ENCODE results near the gene PRND.
"Not testable (repeated sequence)": the region's sequence is repeated elsewhere in the genome, so short reads cannot be mapped to it uniquely, and the experiment has no call there.

The PRND gene

GRCh38 chr20:4703281-4703676, 18.4 kb upstream of the PRND start:
- Histone ChIP-seq H4K91ac (ENCODE audit: low read depth, low read length, poor library complexity) (no peak overlapping the region), H3K23ac (ENCODE audit: low read depth, low read length, poor library complexity) (no peak overlapping the region), H2AK5ac (ENCODE audit: low read depth, low read length) (no peak overlapping the region), H3K4me2 (ENCODE audit: insufficient read depth, low read length, poor library complexity, severe bottlenecking) (no peak overlapping the region), H2AFZ (ENCODE audit: low read length) (no peak overlapping the region), H4K8ac (ENCODE audit: low read depth, low read length) (no peak overlapping the region), H3K9ac (ENCODE audit: low read depth, low read length, poor library complexity) (no peak overlapping the region), H3K9me3 (replicated peaks in 1 of 2; ENCODE audit: control insufficient read depth in 2 of 2, insufficient read depth in 1 of 2, low read depth in 1 of 2, low read length in 2 of 2) (no peaks in the 10 kb centered on the region), H3K27me3 (ENCODE audit: control insufficient read depth in 3 of 3, insufficient read depth in 3 of 3, low read depth in 1 of 3, low read length in 3 of 3) (no peaks in the 10 kb centered on the region), H2BK12ac (ENCODE audit: low read length) (no peak overlapping the region), H2BK5ac (ENCODE audit: low read length) (no peak overlapping the region), H3K4me1 (ENCODE audit: control insufficient read depth in 2 of 2, insufficient read depth in 1 of 2, low read depth in 1 of 2, low read length in 2 of 2) (peaks cover 6 to 9% of the 10 kb centered on the region in 2 donors), H2BK15ac (ENCODE audit: low read length) (no peak overlapping the region), H3K27ac (replicated peaks; ENCODE audit: low read length) (no peak overlapping the region), H3K79me1 (ENCODE audit: low read depth, low read length) (no peaks in the 10 kb centered on the region), H2BK120ac (ENCODE audit: low read depth, low read length) (no peak overlapping the region), H3K36me3 (replicated peaks in 1 of 2; ENCODE audit: control insufficient read depth in 2 of 2, insufficient read depth in 2 of 2, low read length in 2 of 2) (peaks cover 2 to 18% of the 10 kb centered on the region in 2 donors), H3K4ac (ENCODE audit: low read length) (no peak overlapping the region), H3K18ac (ENCODE audit: low read length) (no peak overlapping the region), H3K4me3 (ENCODE audit: low read length in 2 of 2) (no peak overlapping the region), H3K14ac (ENCODE audit: low read length) (no peak overlapping the region)
- no CpG with 5 or more reads among the region's 6 CpGs for WGBS, 2 donors (ENCODE audit: extremely low coverage in 2 of 2, insufficient read length in 2 of 2, insufficient replicate concordance in 1 of 2)
- no peak for DNase-seq (ENCODE audit: low spot score)

- not testable (repeated sequence) for H3K4me2 ChIP-seq (ENCODE audit: insufficient read depth, low read length, poor library complexity, severe bottlenecking); H3K79me1 ChIP-seq (ENCODE audit: low read depth, low read length); H3K27me3 ChIP-seq (ENCODE audit: control insufficient read depth in 3 of 3, insufficient read depth in 3 of 3, low read depth in 1 of 3, low read length in 3 of 3); H4K91ac ChIP-seq (ENCODE audit: low read depth, low read length, poor library complexity); H3K23ac ChIP-seq (ENCODE audit: low read depth, low read length, poor library complexity); H2BK15ac ChIP-seq (ENCODE audit: low read length); H4K8ac ChIP-seq (ENCODE audit: low read depth, low read length); H3K27ac ChIP-seq (replicated peaks; ENCODE audit: low read length); H2BK12ac ChIP-seq (ENCODE audit: low read length); H2AFZ ChIP-seq (ENCODE audit: low read length); H2BK120ac ChIP-seq (ENCODE audit: low read depth, low read length); H3K4me1 ChIP-seq (ENCODE audit: control insufficient read depth in 2 of 2, insufficient read depth in 1 of 2, low read depth in 1 of 2, low read length in 2 of 2); DNase-seq (ENCODE audit: low spot score); H2BK5ac ChIP-seq (ENCODE audit: low read length); H2AK5ac ChIP-seq (ENCODE audit: low read depth, low read length); H3K14ac ChIP-seq (ENCODE audit: low read length); H3K36me3 ChIP-seq (replicated peaks in 1 of 2; ENCODE audit: control insufficient read depth in 2 of 2, insufficient read depth in 2 of 2, low read length in 2 of 2); H3K9me3 ChIP-seq (replicated peaks in 1 of 2; ENCODE audit: control insufficient read depth in 2 of 2, insufficient read depth in 1 of 2, low read depth in 1 of 2, low read length in 2 of 2); H3K18ac ChIP-seq (ENCODE audit: low read length); H3K4me3 ChIP-seq (ENCODE audit: low read length in 2 of 2); H3K9ac ChIP-seq (ENCODE audit: low read depth, low read length, poor library complexity); H3K4ac ChIP-seq (ENCODE audit: low read length)
- WGBS, 2 donors (ENCODE audit: extremely low coverage in 2 of 2, insufficient read length in 2 of 2, insufficient replicate concordance in 1 of 2) = no CpG with 5 or more reads among the region's 12 CpGs
Observed at GRCh38 chr20:4706941-4707340, 14.8 kb upstream of the PRND start.

GRCh38 chr20:4708036-4708435, 13.7 kb upstream of the PRND start:
- Histone ChIP-seq H3K4me3 (ENCODE audit: low read length in 2 of 2) (no peak overlapping the region), H4K8ac (ENCODE audit: low read depth, low read length) (no peak overlapping the region), H3K18ac (ENCODE audit: low read length) (no peak overlapping the region), H2AFZ (ENCODE audit: low read length) (no peak overlapping the region), H3K9ac (ENCODE audit: low read depth, low read length, poor library complexity) (no peak overlapping the region), H3K4me2 (ENCODE audit: insufficient read depth, low read length, poor library complexity, severe bottlenecking) (no peak overlapping the region), H3K27ac (replicated peaks; ENCODE audit: low read length) (no peak overlapping the region), H3K14ac (ENCODE audit: low read length) (no peak overlapping the region), H4K91ac (ENCODE audit: low read depth, low read length, poor library complexity) (no peak overlapping the region), H2BK5ac (ENCODE audit: low read length) (no peak overlapping the region), H3K36me3 (replicated peaks in 1 of 2; ENCODE audit: control insufficient read depth in 2 of 2, insufficient read depth in 2 of 2, low read length in 2 of 2) (no peaks in the 10 kb centered on the region), H2BK12ac (ENCODE audit: low read length) (no peak overlapping the region), H3K27me3 (ENCODE audit: control insufficient read depth in 3 of 3, insufficient read depth in 3 of 3, low read depth in 1 of 3, low read length in 3 of 3) (no peaks in the 10 kb centered on the region), H3K9me3 (replicated peaks in 1 of 2; ENCODE audit: control insufficient read depth in 2 of 2, insufficient read depth in 1 of 2, low read depth in 1 of 2, low read length in 2 of 2) (no peaks in the 10 kb centered on the region), H3K4me1 (ENCODE audit: control insufficient read depth in 2 of 2, insufficient read depth in 1 of 2, low read depth in 1 of 2, low read length in 2 of 2) (peaks cover 6 to 9% of the 10 kb centered on the region in 2 donors), H3K79me1 (ENCODE audit: low read depth, low read length) (no peaks in the 10 kb centered on the region), H2BK15ac (ENCODE audit: low read length) (no peak overlapping the region), H2BK120ac (ENCODE audit: low read depth, low read length) (no peak overlapping the region), H3K23ac (ENCODE audit: low read depth, low read length, poor library complexity) (no peak overlapping the region), H2AK5ac (ENCODE audit: low read depth, low read length) (no peak overlapping the region), H3K4ac (ENCODE audit: low read length) (no peak overlapping the region)
- WGBS, 2 donors (ENCODE audit: extremely low coverage in 2 of 2, insufficient read length in 2 of 2, insufficient replicate concordance in 1 of 2) = no CpG with 5 or more reads among the region's 3 CpGs
- no peak for DNase-seq (ENCODE audit: low spot score)

- Histone ChIP-seq H4K8ac (ENCODE audit: low read depth, low read length) (no peak overlapping the region), H3K14ac (ENCODE audit: low read length) (no peak overlapping the region), H2BK120ac (ENCODE audit: low read depth, low read length) (no peak overlapping the region), H3K9ac (ENCODE audit: low read depth, low read length, poor library complexity) (no peak overlapping the region), H3K23ac (ENCODE audit: low read depth, low read length, poor library complexity) (no peak overlapping the region), H2BK5ac (ENCODE audit: low read length) (no peak overlapping the region), H3K27me3 (ENCODE audit: control insufficient read depth in 3 of 3, insufficient read depth in 3 of 3, low read depth in 1 of 3, low read length in 3 of 3) (no peaks in the 10 kb centered on the region), H2AFZ (ENCODE audit: low read length) (no peak overlapping the region), H3K4me2 (ENCODE audit: insufficient read depth, low read length, poor library complexity, severe bottlenecking) (no peak overlapping the region), H3K36me3 (replicated peaks in 1 of 2; ENCODE audit: control insufficient read depth in 2 of 2, insufficient read depth in 2 of 2, low read length in 2 of 2) (no peaks in the 10 kb centered on the region), H3K18ac (ENCODE audit: low read length) (no peak overlapping the region), H2BK15ac (ENCODE audit: low read length) (no peak overlapping the region), H2BK12ac (ENCODE audit: low read length) (no peak overlapping the region), H3K4ac (ENCODE audit: low read length) (no peak overlapping the region), H2AK5ac (ENCODE audit: low read depth, low read length) (no peak overlapping the region), H4K91ac (ENCODE audit: low read depth, low read length, poor library complexity) (no peak overlapping the region), H3K9me3 (replicated peaks in 1 of 2; ENCODE audit: control insufficient read depth in 2 of 2, insufficient read depth in 1 of 2, low read depth in 1 of 2, low read length in 2 of 2) (no peaks in the 10 kb centered on the region), H3K27ac (replicated peaks; ENCODE audit: low read length) (no peak overlapping the region), H3K4me3 (ENCODE audit: low read length in 2 of 2) (no peak overlapping the region), H3K4me1 (ENCODE audit: control insufficient read depth in 2 of 2, insufficient read depth in 1 of 2, low read depth in 1 of 2, low read length in 2 of 2) (peaks cover 6 to 9% of the 10 kb centered on the region in 2 donors), H3K79me1 (ENCODE audit: low read depth, low read length) (no peaks in the 10 kb centered on the region)
- no CpG with 5 or more reads among the region's 3 CpGs for WGBS, 2 donors (ENCODE audit: extremely low coverage in 2 of 2, insufficient read length in 2 of 2, insufficient replicate concordance in 1 of 2)
- no peak for DNase-seq (ENCODE audit: low spot score)
Observed at GRCh38 chr20:4708856-4709255, 12.9 kb upstream of the PRND start.

Measured in neuronal stem cell (in vitro differentiated cells).